HG02571 (cell line): Measurements from ENCODE around the gene ATP2B1.

Experiments
- ATAC-seq: cut with Tn5 transposase; IDR thresholded peaks from one replicate; pipeline ENCODE4 v1.9.1; 2021; ENCODE audit warnings: mild to moderate bottlenecking, moderate library complexity; ENCODE audit not compliant: unreplicated experiment

The ATP2B1 gene

GRCh38 chr12:89597770-89598169 lies 110.9 kb downstream of the ATP2B1 start:
- peak; percentile 68 for ATAC-seq

GRCh38 chr12:89597210-89597609 lies 111.4 kb downstream of the ATP2B1 start:
- no peak for ATAC-seq

- no peak for ATAC-seq
These were observed 114.8 kb downstream of the ATP2B1 start for GRCh38 chr12:89593873-89594272.

- ATAC-seq, result no peak
These were observed 115.4 kb downstream of the ATP2B1 start for GRCh38 chr12:89593233-89593632.

- no peak for ATAC-seq
These were observed 118.9 kb downstream of the ATP2B1 start for GRCh38 chr12:89589753-89590152.

GRCh38 chr12:89578499-89578898 lies 130.1 kb downstream of the ATP2B1 start:
- no peak for ATAC-seq

- ATAC-seq, result no peak
These were observed 131.9 kb downstream of the ATP2B1 start for GRCh38 chr12:89576572-89577220.

- no peak for ATAC-seq
These were observed 133.3 kb downstream of the ATP2B1 start for GRCh38 chr12:89575374-89575773.

- ATAC-seq, result no peak
These were observed 133.9 kb downstream of the ATP2B1 start for GRCh38 chr12:89574736-89575208.

- ATAC-seq, result no peak
These were observed 135.4 kb downstream of the ATP2B1 start for GRCh38 chr12:89573051-89573810.

GRCh38 chr12:89571491-89572195 lies 137.0 kb downstream of the ATP2B1 start:
- ATAC-seq, result no peak

GRCh38 chr12:89568484-89568883 lies 140.2 kb downstream of the ATP2B1 start:
- ATAC-seq, result no peak

GRCh38 chr12:89567691-89568239 lies 140.9 kb downstream of the ATP2B1 start:
- ATAC-seq, result no peak

GRCh38 chr12:89566615-89567014 lies 142.0 kb downstream of the ATP2B1 start:
- ATAC-seq, result no peak

- no peak for ATAC-seq
These were observed 143.6 kb downstream of the ATP2B1 start for GRCh38 chr12:89565002-89565401.

GRCh38 chr12:89559753-89560152 lies 148.9 kb downstream of the ATP2B1 start:
- no peak for ATAC-seq

GRCh38 chr12:89556976-89557375 lies 151.7 kb downstream of the ATP2B1 start:
- ATAC-seq, result no peak

- no peak for ATAC-seq
These were observed 156.3 kb downstream of the ATP2B1 start for GRCh38 chr12:89552376-89552775.

- no peak for ATAC-seq
These were observed 156.9 kb downstream of the ATP2B1 start for GRCh38 chr12:89551747-89552146.

- ATAC-seq, result no peak
These were observed 161.5 kb downstream of the ATP2B1 start for GRCh38 chr12:89547101-89547500.

GRCh38 chr12:89546151-89546550 lies 162.5 kb downstream of the ATP2B1 start:
- ATAC-seq, result no peak
